Neural cell (in vitro differentiated cells): ENCODE data around the gene ZFAND2A. TPM values are rescaled to one million over a fixed set of nuclear protein-coding genes. Genes with fewer than 3 reads are reported as not detected.

Experiments
- H2AFZ ChIP-seq: fragments of 200-600, 300-800 bp; sonication (generic), shearing (Covaris generic); 2 replicates; pipeline ENCODE4 v1.6.0; 2014; ENCODE audit warnings: low read depth, mild to moderate bottlenecking, antibody characterized with exemption, low read length, moderate library complexity
- H3F3A ChIP-seq: fragments of 200-600 bp; shearing (Covaris generic); 2 replicates; pipeline ENCODE4 v1.6.1; 2016; ENCODE audit warnings: mild to moderate bottlenecking, moderate library complexity, mixed read lengths, antibody characterized with exemption, low read length; ENCODE audit not compliant: insufficient read depth, poor library complexity, severe bottlenecking
- H3K27ac ChIP-seq: fragments of 200-600, 300-800 bp; sonication (generic), shearing (Covaris generic); 2 replicates; pipeline ENCODE4 v1.5.1; 2014; ENCODE audit warnings: mild to moderate bottlenecking, low read length, moderate library complexity
- H3K27me3 ChIP-seq: fragments of 300-800, 200-600 bp; sonication (generic), shearing (Covaris generic); 2 replicates; pipeline ENCODE4 v1.6.0; 2014; ENCODE audit warnings: mild to moderate bottlenecking, low read depth, low read length, moderate library complexity; ENCODE audit not compliant: insufficient read depth
- H3K36me3 ChIP-seq: fragments of 300-800, 200-600 bp; sonication (generic), shearing (Covaris generic); 2 replicates; pipeline ENCODE4 v1.5.1; 2014; ENCODE audit warnings: mild to moderate bottlenecking, antibody characterized with exemption, low read length, moderate library complexity; ENCODE audit not compliant: insufficient read depth
- H3K4me2 ChIP-seq: fragments of 300-800, 200-600 bp; sonication (generic), shearing (Covaris generic); 2 replicates; pipeline ENCODE4 v1.6.0; 2014; ENCODE audit warnings: mild to moderate bottlenecking, low read length
- H3K4me3 ChIP-seq: fragments of 300-800, 200-600 bp; sonication (generic), shearing (Covaris generic); 2 replicates; pipeline ENCODE4 v1.5.1; 2014; ENCODE audit warnings: mild to moderate bottlenecking, low read length, moderate library complexity
- H3K79me2 ChIP-seq: fragments of 200-600 bp; shearing (Covaris generic); replicated peaks from 2 replicates; pipeline ENCODE4 v1.6.0; 2014; ENCODE audit warnings: mild to moderate bottlenecking, low read length, moderate library complexity; ENCODE audit not compliant: insufficient read depth
- H3K9ac ChIP-seq: fragments of 300-800, 200-600 bp; sonication (generic), shearing (Covaris generic); 2 replicates; pipeline ENCODE4 v1.6.1; 2016; ENCODE audit warnings: mild to moderate bottlenecking, low read length, mixed read lengths
- H3K9me2 ChIP-seq: fragments of 200-600 bp; shearing (Covaris generic); 2 replicates; pipeline ENCODE4 v1.6.1; 2016; ENCODE audit warnings: mild to moderate bottlenecking, low read length, mixed read lengths; ENCODE audit not compliant: insufficient read depth
- H3K9me3 ChIP-seq: fragments of 200-600, 300-800 bp; sonication (generic), shearing (Covaris generic); 2 replicates; pipeline ENCODE4 v1.6.1; 2016; ENCODE audit warnings: mild to moderate bottlenecking, mixed run types, low read length, moderate library complexity, mixed read lengths
- H4K20me1 ChIP-seq: fragments of 200-600 bp; shearing (Covaris generic); 2 replicates; pipeline ENCODE4 v1.6.1; 2016; ENCODE audit warnings: mild to moderate bottlenecking, mixed run types; ENCODE audit not compliant: insufficient read depth
- EP300 ChIP-seq: fragments of 450-650 bp; conservative IDR thresholded peaks from 2 replicates; pipeline ENCODE4 v1.6.1; 2014; ENCODE audit warnings: antibody characterized with exemption, mild to moderate bottlenecking, moderate library complexity; ENCODE audit not compliant: poor library complexity, severe bottlenecking
- MXI1 ChIP-seq: fragments of 450-650 bp; conservative IDR thresholded peaks from 2 replicates; pipeline ENCODE4 v1.6.1; 2014; ENCODE audit warnings: antibody characterized with exemption, mild to moderate bottlenecking; ENCODE audit not compliant: poor library complexity, severe bottlenecking
- POLR2AphosphoS5 ChIP-seq: IDR thresholded peaks from 2 replicates; pipeline ENCODE4 v1.6.1; 2012
- SMC3 ChIP-seq: fragments of 450-650 bp; conservative IDR thresholded peaks from 2 replicates; pipeline ENCODE4 v1.6.1; 2014; ENCODE audit warnings: antibody characterized with exemption, mild to moderate bottlenecking, moderate library complexity; ENCODE audit not compliant: poor library complexity
- TAF1 ChIP-seq: IDR thresholded peaks from 2 replicates; pipeline ENCODE4 v1.6.1; 2012; ENCODE audit warnings: low read depth
- polyA plus RNA-seq: library from polyadenylated mRNA; depleted of rRNA; stranded (reverse); fragments of >200 nt; gene quantifications from 2 replicates; pipeline ENCODE4 v1.2.3, GENCODE V29; 2014
- TF ChIP-seq, protein P1 (sequence below): IDR thresholded peaks from 2 replicates; pipeline ENCODE4 v1.6.1; 2012; ENCODE audit warnings: borderline replicate concordance
- TF ChIP-seq, protein P2 (sequence below): fragments of 450-650 bp; IDR thresholded peaks from 2 replicates; pipeline ENCODE4 v1.5.1; 2014; ENCODE audit warnings: antibody characterized with exemption, mild to moderate bottlenecking, moderate library complexity; ENCODE audit not compliant: poor library complexity, severe bottlenecking

Gene ZFAND2A
- polyA plus RNA-seq, 1 donor from 2014 or later: 69.9 TPM

DNA sequence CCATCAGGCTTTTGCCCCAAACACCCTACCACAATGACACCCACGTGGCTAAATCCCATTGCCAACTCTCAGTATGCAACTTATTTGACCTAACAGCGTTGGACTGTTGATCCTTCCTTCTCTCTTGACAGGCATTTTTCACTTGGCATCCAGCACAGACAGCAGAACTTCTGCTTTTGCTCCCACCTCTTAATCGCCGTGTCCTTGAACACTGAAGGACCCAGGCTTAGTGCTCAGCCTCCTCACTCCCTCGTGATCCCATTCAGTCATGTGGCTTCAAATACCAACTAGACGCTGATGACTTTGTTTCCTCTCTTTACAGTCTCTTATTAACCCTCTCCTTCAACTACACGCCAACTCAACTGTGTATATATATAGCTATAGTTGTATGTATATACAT, 25.0 kb downstream of the ZFAND2A start:
- Histone ChIP-seq H3K27me3 (no peaks in the 10 kb centered on the region), H3K79me2 (peaks cover 20% of the 10 kb centered on the region), H3K4me3 (no peak overlapping the region), H3K27ac (no peak overlapping the region), H3K9ac (no peak overlapping the region), H3K36me3 (no peaks in the 10 kb centered on the region), H3K9me3 (no peaks in the 10 kb centered on the region), H3K4me2 (no peak overlapping the region), H3F3A (no peaks in the 10 kb centered on the region), H4K20me1 (no peaks in the 10 kb centered on the region), H2AFZ (no peak overlapping the region), H3K9me2 (no peaks in the 10 kb centered on the region)
- TF ChIP-seq, protein P1, sequence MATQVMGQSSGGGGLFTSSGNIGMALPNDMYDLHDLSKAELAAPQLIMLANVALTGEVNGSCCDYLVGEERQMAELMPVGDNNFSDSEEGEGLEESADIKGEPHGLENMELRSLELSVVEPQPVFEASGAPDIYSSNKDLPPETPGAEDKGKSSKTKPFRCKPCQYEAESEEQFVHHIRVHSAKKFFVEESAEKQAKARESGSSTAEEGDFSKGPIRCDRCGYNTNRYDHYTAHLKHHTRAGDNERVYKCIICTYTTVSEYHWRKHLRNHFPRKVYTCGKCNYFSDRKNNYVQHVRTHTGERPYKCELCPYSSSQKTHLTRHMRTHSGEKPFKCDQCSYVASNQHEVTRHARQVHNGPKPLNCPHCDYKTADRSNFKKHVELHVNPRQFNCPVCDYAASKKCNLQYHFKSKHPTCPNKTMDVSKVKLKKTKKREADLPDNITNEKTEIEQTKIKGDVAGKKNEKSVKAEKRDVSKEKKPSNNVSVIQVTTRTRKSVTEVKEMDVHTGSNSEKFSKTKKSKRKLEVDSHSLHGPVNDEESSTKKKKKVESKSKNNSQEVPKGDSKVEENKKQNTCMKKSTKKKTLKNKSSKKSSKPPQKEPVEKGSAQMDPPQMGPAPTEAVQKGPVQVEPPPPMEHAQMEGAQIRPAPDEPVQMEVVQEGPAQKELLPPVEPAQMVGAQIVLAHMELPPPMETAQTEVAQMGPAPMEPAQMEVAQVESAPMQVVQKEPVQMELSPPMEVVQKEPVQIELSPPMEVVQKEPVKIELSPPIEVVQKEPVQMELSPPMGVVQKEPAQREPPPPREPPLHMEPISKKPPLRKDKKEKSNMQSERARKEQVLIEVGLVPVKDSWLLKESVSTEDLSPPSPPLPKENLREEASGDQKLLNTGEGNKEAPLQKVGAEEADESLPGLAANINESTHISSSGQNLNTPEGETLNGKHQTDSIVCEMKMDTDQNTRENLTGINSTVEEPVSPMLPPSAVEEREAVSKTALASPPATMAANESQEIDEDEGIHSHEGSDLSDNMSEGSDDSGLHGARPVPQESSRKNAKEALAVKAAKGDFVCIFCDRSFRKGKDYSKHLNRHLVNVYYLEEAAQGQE: no peak

DNA sequence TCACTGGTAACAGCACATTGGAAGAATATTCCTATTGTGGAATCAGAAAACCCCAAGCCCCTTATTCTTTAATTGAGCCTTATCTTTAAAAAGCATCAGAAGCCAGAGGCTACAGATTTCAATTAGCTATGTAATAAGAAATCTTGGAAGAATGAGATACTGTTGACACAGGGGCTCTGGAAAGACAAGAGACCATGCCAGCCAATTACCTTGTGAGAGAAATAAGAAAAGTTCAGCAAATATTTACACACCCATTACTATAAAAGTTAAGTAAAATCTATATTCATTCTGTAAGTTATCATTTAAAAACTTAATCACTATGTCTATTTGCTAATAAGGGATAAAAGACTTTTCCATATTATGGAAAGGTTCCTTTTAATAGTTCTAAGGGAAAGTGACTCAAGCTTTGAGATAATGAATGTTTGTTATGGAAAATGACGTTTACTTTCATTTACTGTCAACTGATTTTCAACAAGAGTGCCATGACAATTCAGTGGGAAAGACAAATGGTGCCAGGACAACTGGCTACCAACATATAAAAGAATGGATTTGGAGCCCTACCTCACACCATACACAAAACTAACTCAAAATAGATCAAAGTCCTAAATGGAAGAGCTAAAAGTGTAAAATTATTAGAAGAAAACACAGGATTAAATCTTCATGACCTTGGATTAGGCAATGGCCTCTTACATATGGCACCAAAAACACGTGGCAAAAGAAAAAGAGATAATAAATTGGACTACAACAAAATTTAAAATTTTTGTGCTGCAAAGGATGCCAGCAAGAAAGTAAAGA, 28.3 kb downstream of the ZFAND2A start:
- TF ChIP-seq, protein P2, sequence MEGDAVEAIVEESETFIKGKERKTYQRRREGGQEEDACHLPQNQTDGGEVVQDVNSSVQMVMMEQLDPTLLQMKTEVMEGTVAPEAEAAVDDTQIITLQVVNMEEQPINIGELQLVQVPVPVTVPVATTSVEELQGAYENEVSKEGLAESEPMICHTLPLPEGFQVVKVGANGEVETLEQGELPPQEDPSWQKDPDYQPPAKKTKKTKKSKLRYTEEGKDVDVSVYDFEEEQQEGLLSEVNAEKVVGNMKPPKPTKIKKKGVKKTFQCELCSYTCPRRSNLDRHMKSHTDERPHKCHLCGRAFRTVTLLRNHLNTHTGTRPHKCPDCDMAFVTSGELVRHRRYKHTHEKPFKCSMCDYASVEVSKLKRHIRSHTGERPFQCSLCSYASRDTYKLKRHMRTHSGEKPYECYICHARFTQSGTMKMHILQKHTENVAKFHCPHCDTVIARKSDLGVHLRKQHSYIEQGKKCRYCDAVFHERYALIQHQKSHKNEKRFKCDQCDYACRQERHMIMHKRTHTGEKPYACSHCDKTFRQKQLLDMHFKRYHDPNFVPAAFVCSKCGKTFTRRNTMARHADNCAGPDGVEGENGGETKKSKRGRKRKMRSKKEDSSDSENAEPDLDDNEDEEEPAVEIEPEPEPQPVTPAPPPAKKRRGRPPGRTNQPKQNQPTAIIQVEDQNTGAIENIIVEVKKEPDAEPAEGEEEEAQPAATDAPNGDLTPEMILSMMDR: no peak
- TF ChIP-seq EP300 (no peak), MXI1 (no peak), SMC3 (no peak), TAF1 (no peak), POLR2AphosphoS5 (no peak)
- Histone ChIP-seq H4K20me1 (no peaks in the 10 kb centered on the region), H3K9me2 (no peaks in the 10 kb centered on the region), H3F3A (no peaks in the 10 kb centered on the region), H3K79me2 (peaks cover 9% of the 10 kb centered on the region), H2AFZ (no peak overlapping the region), H3K4me3 (no peak overlapping the region), H3K27ac (no peak overlapping the region), H3K36me3 (no peaks in the 10 kb centered on the region), H3K9me3 (no peaks in the 10 kb centered on the region), H3K27me3 (no peaks in the 10 kb centered on the region), H3K9ac (no peak overlapping the region), H3K4me2 (no peak overlapping the region)
